SK-N-SH (cell line): ENCODE results near the gene KIFC3. TPM values are rescaled to one million over a fixed set of nuclear protein-coding genes. Genes with fewer than 3 reads are reported as not detected.

Source experiments
- CTCF ChIA-PET: fragments of 300-600, 350-600 bp; formaldehyde crosslinking; extraction: SDS; loops from one replicate; lab custom pipeline; 2021; lab: Yijun Ruan, JAX
- POLR2A ChIA-PET: fragments of 350-600 bp; sonication (Branson Sonifier 250); formaldehyde crosslinking; extraction: SDS; loops from one replicate; lab custom pipeline; 2020; ENCODE audit warnings: antibody characterized with exemption, inconsistent platforms; lab: Yijun Ruan, JAX
- DNase-seq: peaks from one replicate; pipeline ENCODE4 v3.0.0; 2012
- H2AFZ ChIP-seq: fragments of 200-600 bp; sonication (generic); 2 replicates; pipeline ENCODE4 v1.8.1; 2016; ENCODE audit warnings: antibody characterized with exemption, mild to moderate bottlenecking, low read depth
- H3F3A ChIP-seq: fragments of 200-600 bp; sonication (generic); replicated peaks from 2 replicates; pipeline ENCODE3; 2016; ENCODE audit warnings: antibody characterized with exemption, mild to moderate bottlenecking; ENCODE audit not compliant: insufficient read depth
- H3K27ac ChIP-seq, 2 experiments: fragments of 200-500 bp in 1 of 2; fragments of 200-600 bp in 1 of 2; sonication (Bioruptor generic) in 1 of 2; sonication (generic), shearing (Covaris generic) in 1 of 2; 2 replicates each; pipeline versions ENCODE4 v1.5.1 to v1.6.1; 2014 to 2016; ENCODE audit warnings: low read depth in 2 of 2, inconsistent platforms in 1 of 2, low read length in 1 of 2, mild to moderate bottlenecking in 1 of 2, mixed read lengths in 1 of 2
- H3K27me3 ChIP-seq: fragments of 200-600 bp; sonication (generic), shearing (Covaris generic); 2 replicates; pipeline ENCODE4 v1.6.1; 2016; ENCODE audit warnings: mixed run types; ENCODE audit not compliant: insufficient read depth
- H3K36me3 ChIP-seq, 2 experiments: fragments of 200-500 bp in 1 of 2; fragments of 200-600 bp in 1 of 2; sonication (Bioruptor generic) in 1 of 2; sonication (generic) in 1 of 2; replicated peaks in 1 of 2; 2 replicates each; pipeline versions ENCODE3 to v1.5.1; 2014 to 2016; ENCODE audit warnings: low read length in 1 of 2, mild to moderate bottlenecking in 1 of 2; ENCODE audit not compliant: insufficient read depth in 2 of 2, control insufficient read depth in 1 of 2
- H3K4me1 ChIP-seq, 2 experiments: fragments of 200-500 bp in 1 of 2; fragments of 200-600 bp in 1 of 2; sonication (Bioruptor generic) in 1 of 2; sonication (generic), shearing (Covaris generic) in 1 of 2; 2 replicates each; pipeline versions ENCODE4 v1.5.1 to v1.6.1; 2014 to 2016; ENCODE audit warnings: low read depth in 1 of 2, low read length in 1 of 2, mixed run types in 1 of 2; ENCODE audit not compliant: insufficient read depth in 2 of 2, control insufficient read depth in 1 of 2
- H3K4me2 ChIP-seq: fragments of 200-600 bp; sonication (generic), shearing (Covaris generic); 2 replicates; pipeline ENCODE4 v1.6.1; 2017; ENCODE audit warnings: mixed run types
- H3K4me3 ChIP-seq, 2 experiments: fragments of 200-500 bp in 1 of 2; fragments of 200-600 bp in 1 of 2; sonication (Bioruptor generic) in 1 of 2; sonication (generic), shearing (Covaris generic) in 1 of 2; 2 replicates each; pipeline versions ENCODE4 v1.5.1 to v1.8.1; 2014 to 2016; ENCODE audit warnings: low read depth in 2 of 2, inconsistent platforms in 1 of 2, low read length in 1 of 2, mild to moderate bottlenecking in 1 of 2, mixed read lengths in 1 of 2, moderate library complexity in 1 of 2
- H3K79me2 ChIP-seq: fragments of 200-600 bp; sonication (generic); 2 replicates; pipeline ENCODE4 v1.8.1; 2017; ENCODE audit warnings: mild to moderate bottlenecking; ENCODE audit not compliant: insufficient read depth
- H3K9ac ChIP-seq: fragments of 200-600 bp; sonication (generic); 2 replicates; pipeline ENCODE4 v1.6.1; 2017; ENCODE audit warnings: mixed run types
- H3K9me2 ChIP-seq: fragments of 200-600 bp; sonication (generic); 2 replicates; pipeline ENCODE4 v1.6.1; 2017; ENCODE audit warnings: mixed run types
- H3K9me3 ChIP-seq: fragments of 200-600 bp; sonication (generic); 2 replicates; pipeline ENCODE4 v1.6.1; 2017; ENCODE audit warnings: mixed run types, mild to moderate bottlenecking, moderate library complexity
- H4K20me1 ChIP-seq: fragments of 200-600 bp; sonication (generic); 2 replicates; pipeline ENCODE4 v1.6.1; 2017; ENCODE audit warnings: mild to moderate bottlenecking, mixed run types; ENCODE audit not compliant: insufficient read depth
- CHD2 ChIP-seq: fragments of 150-350 bp; IDR thresholded peaks from 2 replicates; pipeline ENCODE4 v1.6.1; 2018; ENCODE audit warnings: low read length; ENCODE audit not compliant: partially characterized antibody
- ELF1 ChIP-seq: IDR thresholded peaks from 2 replicates; pipeline ENCODE4 v1.4.0; 2012
- EZH2phosphoT487 ChIP-seq: fragments of 200-600 bp; sonication (generic); IDR thresholded peaks from 2 replicates; pipeline ENCODE4 v1.6.1; 2017; ENCODE audit warnings: low read depth, mixed run types, mild to moderate bottlenecking, antibody characterized with exemption, moderate library complexity, borderline replicate concordance
- FOXJ3 ChIP-seq: sonication (generic); formaldehyde crosslinking; IDR thresholded peaks from 2 replicates; pipeline ENCODE4 v1.5.1; 2020; ENCODE audit warnings: mild to moderate bottlenecking, missing genetic modification reagents
- GATA2 ChIP-seq: sonication (generic); formaldehyde crosslinking; IDR thresholded peaks from 2 replicates; pipeline ENCODE4 v1.5.0; 2020; ENCODE audit warnings: mild to moderate bottlenecking, missing genetic modification reagents
- NFIC ChIP-seq: IDR thresholded peaks from 2 replicates; pipeline ENCODE4 v1.4.0; 2012; ENCODE audit warnings: borderline replicate concordance
- NRF1 ChIP-seq: IDR thresholded peaks from 2 replicates; pipeline ENCODE4 v1.6.1; 2012; ENCODE audit warnings: low read depth, mild to moderate bottlenecking, low read length
- RAD21 ChIP-seq: IDR thresholded peaks from 2 replicates; pipeline ENCODE4 v1.6.1; 2012; ENCODE audit warnings: mild to moderate bottlenecking, low read length
- RCOR1 ChIP-seq: fragments of 150-350 bp; IDR thresholded peaks from 2 replicates; pipeline ENCODE4 v1.6.1; 2017; ENCODE audit warnings: antibody characterized with exemption, low read length
- RXRA ChIP-seq: IDR thresholded peaks from 2 replicates; pipeline ENCODE4 v1.4.0; 2012; ENCODE audit warnings: low read depth, mild to moderate bottlenecking, borderline replicate concordance
- SMC3 ChIP-seq: IDR thresholded peaks from 2 replicates; pipeline ENCODE4 v1.6.1; 2012; ENCODE audit warnings: low read depth, low read length, improper control_type of control experiment
- TAF1 ChIP-seq: IDR thresholded peaks from 2 replicates; pipeline ENCODE4 v1.6.1; 2012; ENCODE audit warnings: low read depth, mild to moderate bottlenecking, low read length, moderate library complexity, borderline replicate concordance
- TCF12 ChIP-seq: IDR thresholded peaks from 2 replicates; pipeline ENCODE4 v1.4.0; 2012
- TEAD4 ChIP-seq: IDR thresholded peaks from 2 replicates; pipeline ENCODE4 v1.4.0; 2012; ENCODE audit warnings: mild to moderate bottlenecking, borderline replicate concordance; ENCODE audit not compliant: insufficient read depth
- YY1 ChIP-seq: IDR thresholded peaks from 2 replicates; pipeline ENCODE4 v1.4.0; 2012; ENCODE audit warnings: low read depth, mild to moderate bottlenecking
- WGBS: methylation state at CpG from one replicate; pipeline ENCODE4 v1.1.6; 2017; ENCODE audit warnings: low lambda C conversion rate; 5-methylcytosine and 5-hydroxymethylcytosine counted together
- polyA plus RNA-seq, 3 experiments: library from polyadenylated mRNA; depleted of rRNA; stranded (reverse); fragments of >200 nt; gene quantifications; 2 replicates each; pipeline ENCODE4 v1.2.3, GENCODE V29; 2012
- TF ChIP-seq, protein P1 (sequence below): IDR thresholded peaks from 2 replicates; pipeline ENCODE4 v1.4.0; 2012; ENCODE audit warnings: low read depth
- TF ChIP-seq, protein P2 (sequence below): fragments of 150-350 bp; IDR thresholded peaks from 2 replicates; pipeline ENCODE4 v1.6.1; 2017; ENCODE audit warnings: antibody characterized with exemption, low read length, low read depth, borderline replicate concordance
- TF ChIP-seq, protein P3 (sequence below): fragments of 200-600 bp; sonication (generic); IDR thresholded peaks from 2 replicates; pipeline ENCODE4 v1.6.1; 2017; ENCODE audit warnings: antibody characterized with exemption, mild to moderate bottlenecking, moderate library complexity

KIFC3 gene
- polyA plus RNA-seq, 1 of the 3 experiments (the other 2 are of a cell fraction), result 65.4 TPM

DNA sequence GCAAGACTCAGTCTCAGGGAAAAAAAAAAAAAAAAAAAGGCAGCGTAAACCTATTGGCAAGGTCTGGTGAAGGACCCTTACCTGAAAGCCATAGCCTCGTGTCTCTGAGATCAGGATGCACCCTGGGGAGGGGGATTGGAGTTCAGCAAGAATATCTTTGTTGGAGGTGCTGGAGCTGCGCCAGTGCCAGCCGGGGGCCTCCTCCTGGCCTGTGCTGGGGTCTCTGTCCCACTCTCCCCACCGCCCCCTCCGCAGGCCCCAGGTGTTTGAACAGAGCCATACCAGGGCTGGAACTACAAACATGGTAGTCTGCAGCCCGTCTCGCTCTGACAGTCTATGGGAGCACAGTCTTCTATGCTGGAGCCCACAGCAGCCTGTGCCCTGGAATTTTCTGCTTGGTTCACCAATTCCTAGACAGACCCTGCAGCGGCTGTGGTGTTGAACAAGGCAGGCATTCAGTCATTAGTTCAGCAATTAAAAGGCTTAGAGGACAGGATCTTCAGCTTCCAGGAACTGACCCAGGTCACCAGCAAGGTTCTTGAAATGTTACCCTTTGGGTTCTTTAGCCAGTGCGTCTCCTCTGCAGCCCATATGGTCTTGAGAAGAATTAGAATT, 42.2 kb upstream of the KIFC3 start:
- POLR2A ChIA-PET, result no interaction called here
- H3F3A ChIP-seq, result no peaks in the 10 kb centered on the region
- TF ChIP-seq SMC3 (no peak), GATA2 (no peak), FOXJ3 (CRISPR knock-in tag) (no peak), NRF1 (no peak), CHD2 (no peak), RCOR1 (no peak), TCF12 (no peak), RXRA (no peak), EZH2phosphoT487 (no peak)
- TF ChIP-seq, protein P1, sequence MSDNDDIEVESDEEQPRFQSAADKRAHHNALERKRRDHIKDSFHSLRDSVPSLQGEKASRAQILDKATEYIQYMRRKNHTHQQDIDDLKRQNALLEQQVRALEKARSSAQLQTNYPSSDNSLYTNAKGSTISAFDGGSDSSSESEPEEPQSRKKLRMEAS, result no peak
- TF ChIP-seq, all 33 proteins: peak for 0
- H3K9me2 ChIP-seq, result no peaks in the 10 kb centered on the region
- no peak for DNase-seq
- no peak overlapping the region for H3K4me2 ChIP-seq
- H3K27ac ChIP-seq, result no peak overlapping the region
- H3K27me3 ChIP-seq, result no peaks in the 10 kb centered on the region
- H3K79me2 ChIP-seq, result no peaks in the 10 kb centered on the region
- no peaks in the 10 kb centered on the region for H3K36me3 ChIP-seq
- no peaks in the 10 kb centered on the region for H4K20me1 ChIP-seq
- H3K4me3 ChIP-seq, result no peak overlapping the region
- H2AFZ ChIP-seq, result no peak overlapping the region
- WGBS, result 79% methylated on average over 6 of the region's 10 CpGs
- H3K9ac ChIP-seq, result no peak overlapping the region
- no peaks in the 10 kb centered on the region for H3K9me3 ChIP-seq
- H3K4me1 ChIP-seq, result peaks cover 0 to 8% of the 10 kb centered on the region in 2 experiments; a peak in 1 of 4 replicates
- CTCF ChIA-PET, result no interaction called here

DNA sequence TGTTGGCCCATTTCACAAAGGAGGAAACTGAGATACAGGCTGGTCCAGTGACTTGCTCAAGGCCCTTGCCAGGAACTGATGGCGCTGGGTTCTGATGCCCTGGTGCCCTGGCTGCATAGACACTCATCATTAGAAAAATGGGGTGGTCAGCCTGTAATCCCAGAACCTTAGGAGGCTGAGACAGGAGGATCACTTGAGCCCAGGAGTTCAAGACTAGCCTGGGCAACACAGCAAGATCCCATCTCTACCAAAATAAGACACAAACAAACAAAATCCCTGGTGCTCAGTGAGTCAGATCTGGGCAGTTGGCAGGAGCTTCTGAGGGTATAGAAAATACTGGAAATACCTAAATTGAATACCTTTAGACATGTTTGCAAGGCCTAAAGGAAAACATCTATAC, 41.1 kb upstream of the KIFC3 start:
- Histone ChIP-seq H3K9me3 (no peaks in the 10 kb centered on the region), H3K9ac (no peak overlapping the region), H3K27ac (no peak overlapping the region), H3K4me3 (no peak overlapping the region), H3K36me3 (no peaks in the 10 kb centered on the region), H3K79me2 (no peaks in the 10 kb centered on the region), H3F3A (no peaks in the 10 kb centered on the region), H3K4me1 (peaks cover 0 to 8% of the 10 kb centered on the region in 2 experiments; a peak in 1 of 4 replicates), H3K4me2 (no peak overlapping the region), H3K9me2 (no peaks in the 10 kb centered on the region), H4K20me1 (no peaks in the 10 kb centered on the region), H3K27me3 (no peaks in the 10 kb centered on the region), H2AFZ (no peak overlapping the region)
- 100% methylated on average over 1 of the region's 1 CpG for WGBS
- TF ChIP-seq, protein P1, result no peak
- TF ChIP-seq NRF1 (no peak), RXRA (no peak), TAF1 (no peak), YY1 (no peak), GATA2 (no peak), FOXJ3 (CRISPR knock-in tag) (no peak), NFIC (no peak), RAD21 (no peak), TEAD4 (no peak), TCF12 (no peak), ELF1 (no peak)
- TF ChIP-seq, protein P2, sequence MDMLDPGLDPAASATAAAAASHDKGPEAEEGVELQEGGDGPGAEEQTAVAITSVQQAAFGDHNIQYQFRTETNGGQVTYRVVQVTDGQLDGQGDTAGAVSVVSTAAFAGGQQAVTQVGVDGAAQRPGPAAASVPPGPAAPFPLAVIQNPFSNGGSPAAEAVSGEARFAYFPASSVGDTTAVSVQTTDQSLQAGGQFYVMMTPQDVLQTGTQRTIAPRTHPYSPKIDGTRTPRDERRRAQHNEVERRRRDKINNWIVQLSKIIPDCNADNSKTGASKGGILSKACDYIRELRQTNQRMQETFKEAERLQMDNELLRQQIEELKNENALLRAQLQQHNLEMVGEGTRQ, result no peak
- TF ChIP-seq, protein P3, sequence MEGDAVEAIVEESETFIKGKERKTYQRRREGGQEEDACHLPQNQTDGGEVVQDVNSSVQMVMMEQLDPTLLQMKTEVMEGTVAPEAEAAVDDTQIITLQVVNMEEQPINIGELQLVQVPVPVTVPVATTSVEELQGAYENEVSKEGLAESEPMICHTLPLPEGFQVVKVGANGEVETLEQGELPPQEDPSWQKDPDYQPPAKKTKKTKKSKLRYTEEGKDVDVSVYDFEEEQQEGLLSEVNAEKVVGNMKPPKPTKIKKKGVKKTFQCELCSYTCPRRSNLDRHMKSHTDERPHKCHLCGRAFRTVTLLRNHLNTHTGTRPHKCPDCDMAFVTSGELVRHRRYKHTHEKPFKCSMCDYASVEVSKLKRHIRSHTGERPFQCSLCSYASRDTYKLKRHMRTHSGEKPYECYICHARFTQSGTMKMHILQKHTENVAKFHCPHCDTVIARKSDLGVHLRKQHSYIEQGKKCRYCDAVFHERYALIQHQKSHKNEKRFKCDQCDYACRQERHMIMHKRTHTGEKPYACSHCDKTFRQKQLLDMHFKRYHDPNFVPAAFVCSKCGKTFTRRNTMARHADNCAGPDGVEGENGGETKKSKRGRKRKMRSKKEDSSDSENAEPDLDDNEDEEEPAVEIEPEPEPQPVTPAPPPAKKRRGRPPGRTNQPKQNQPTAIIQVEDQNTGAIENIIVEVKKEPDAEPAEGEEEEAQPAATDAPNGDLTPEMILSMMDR, result no peak
- ChIA-PET POLR2A (no interaction called here), CTCF (no interaction called here)
- no peak for DNase-seq
